Vagina (tissue), 2 donors: ENCODE data around the gene FRRS1L. TPM values are rescaled to one million over a fixed set of nuclear protein-coding genes. Genes with fewer than 3 reads are reported as not detected.

Experiments used
- DNase-seq, 2 donors: peaks; one replicate each; pipeline ENCODE4 v3.0.0-alpha.2; 2017; ENCODE audit errors: extremely low spot score in 2 of 2
- H3K27ac ChIP-seq: fragments of 200-600 bp; sonication (generic); one replicate; pipeline ENCODE4 v1.5.1; 2019
- H3K27me3 ChIP-seq: fragments of 200-600 bp; sonication (generic); one replicate; pipeline ENCODE4 v1.5.1; 2019
- H3K36me3 ChIP-seq, 2 donors: fragments of 200-600 bp; sonication (generic); one replicate each; pipeline ENCODE4 v1.5.1; 2017 to 2019
- H3K4me1 ChIP-seq: fragments of 200-600 bp; sonication (generic); one replicate; pipeline ENCODE4 v1.5.1; 2019
- H3K4me3 ChIP-seq, 2 donors: fragments of 200-600 bp; sonication (generic); 1 replicate in 1 of 2; 2 replicates in 1 of 2; pipeline ENCODE4 v1.5.1; 2016 to 2019
- H3K9me3 ChIP-seq: fragments of 200-600 bp; sonication (generic); one replicate; pipeline ENCODE4 v1.5.1; 2019
- POLR2A ChIP-seq, 2 donors: fragments of 450-650 bp; IDR thresholded peaks; one replicate each; pipeline ENCODE4 v1.6.1; 2017; ENCODE audit warnings: antibody characterized with exemption in 2 of 2, mild to moderate bottlenecking in 2 of 2, moderate library complexity in 2 of 2
- POLR2AphosphoS5 ChIP-seq, 2 donors: sonication (generic); formaldehyde crosslinking; IDR thresholded peaks; one replicate each; pipeline ENCODE4 v1.9.0; 2017; ENCODE audit warnings: antibody characterized with exemption in 2 of 2, mild to moderate bottlenecking in 2 of 2, low read depth in 1 of 2; ENCODE audit not compliant: insufficient read depth in 1 of 2
- intact Hi-C: fragments of 100-400 bp; cut with DNase I; formaldehyde crosslinking; loops from one replicate; pipeline ENCODE4 v1.15.1; 2023
- total RNA-seq: library from RNA; depleted of rRNA; stranded (reverse); fragments of >200 nt; gene quantifications from one replicate; pipeline ENCODE4 v1.2.3, GENCODE V29; 2016
- TF ChIP-seq, protein P1 (sequence below), 3 experiments: fragments of 450-650 bp in 2 of 3; fragments of 200-600 bp in 1 of 3; sonication (generic) in 1 of 3; IDR thresholded peaks; one replicate each; pipeline ENCODE4 v1.5.1; 2017 to 2019; ENCODE audit warnings: antibody characterized with exemption in 3 of 3, mild to moderate bottlenecking in 2 of 3, moderate library complexity in 2 of 3

The FRRS1L gene
- total RNA-seq, 1 donor from 2014 or later: 2.2 TPM

DNA sequence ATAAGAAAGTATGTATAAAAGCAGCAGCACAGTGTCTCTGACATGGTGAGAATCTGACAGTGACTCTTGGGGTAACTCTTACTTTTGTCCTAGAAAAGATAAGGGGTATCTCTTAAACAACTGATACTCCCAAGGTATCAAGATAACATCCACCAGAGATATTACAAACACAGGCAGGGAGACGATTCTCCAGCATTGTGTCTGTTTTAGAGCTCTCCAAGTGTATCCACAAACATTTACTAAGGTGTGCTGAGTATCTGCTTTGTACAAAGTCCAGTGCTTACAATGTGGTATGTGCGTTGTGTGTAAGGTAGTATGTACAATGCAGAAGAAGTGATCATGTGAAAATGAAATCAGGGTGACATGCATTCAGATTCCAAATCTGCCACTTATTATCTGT lies 42.9 kb downstream of the FRRS1L start:
- Histone ChIP-seq H3K4me1 (no peaks in the 10 kb centered on the region), H3K27ac (no peak overlapping the region), H3K27me3 (no peaks in the 10 kb centered on the region), H3K4me3 (no peak overlapping the region), H3K36me3 (no peaks in the 10 kb centered on the region), H3K9me3 (no peaks in the 10 kb centered on the region)
- no peak for DNase-seq
- intact Hi-C loops: no loop called here
- TF ChIP-seq POLR2AphosphoS5 (IDR thresholded peaks at IDR 0.05; ENCODE audit: insufficient read depth in 1 of 2, low read depth in 1 of 2) (no peak), POLR2A (IDR thresholded peaks at IDR 0.05) (no peak)
- TF ChIP-seq, protein P1, sequence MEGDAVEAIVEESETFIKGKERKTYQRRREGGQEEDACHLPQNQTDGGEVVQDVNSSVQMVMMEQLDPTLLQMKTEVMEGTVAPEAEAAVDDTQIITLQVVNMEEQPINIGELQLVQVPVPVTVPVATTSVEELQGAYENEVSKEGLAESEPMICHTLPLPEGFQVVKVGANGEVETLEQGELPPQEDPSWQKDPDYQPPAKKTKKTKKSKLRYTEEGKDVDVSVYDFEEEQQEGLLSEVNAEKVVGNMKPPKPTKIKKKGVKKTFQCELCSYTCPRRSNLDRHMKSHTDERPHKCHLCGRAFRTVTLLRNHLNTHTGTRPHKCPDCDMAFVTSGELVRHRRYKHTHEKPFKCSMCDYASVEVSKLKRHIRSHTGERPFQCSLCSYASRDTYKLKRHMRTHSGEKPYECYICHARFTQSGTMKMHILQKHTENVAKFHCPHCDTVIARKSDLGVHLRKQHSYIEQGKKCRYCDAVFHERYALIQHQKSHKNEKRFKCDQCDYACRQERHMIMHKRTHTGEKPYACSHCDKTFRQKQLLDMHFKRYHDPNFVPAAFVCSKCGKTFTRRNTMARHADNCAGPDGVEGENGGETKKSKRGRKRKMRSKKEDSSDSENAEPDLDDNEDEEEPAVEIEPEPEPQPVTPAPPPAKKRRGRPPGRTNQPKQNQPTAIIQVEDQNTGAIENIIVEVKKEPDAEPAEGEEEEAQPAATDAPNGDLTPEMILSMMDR (IDR thresholded peaks at IDR 0.05): no peak

DNA sequence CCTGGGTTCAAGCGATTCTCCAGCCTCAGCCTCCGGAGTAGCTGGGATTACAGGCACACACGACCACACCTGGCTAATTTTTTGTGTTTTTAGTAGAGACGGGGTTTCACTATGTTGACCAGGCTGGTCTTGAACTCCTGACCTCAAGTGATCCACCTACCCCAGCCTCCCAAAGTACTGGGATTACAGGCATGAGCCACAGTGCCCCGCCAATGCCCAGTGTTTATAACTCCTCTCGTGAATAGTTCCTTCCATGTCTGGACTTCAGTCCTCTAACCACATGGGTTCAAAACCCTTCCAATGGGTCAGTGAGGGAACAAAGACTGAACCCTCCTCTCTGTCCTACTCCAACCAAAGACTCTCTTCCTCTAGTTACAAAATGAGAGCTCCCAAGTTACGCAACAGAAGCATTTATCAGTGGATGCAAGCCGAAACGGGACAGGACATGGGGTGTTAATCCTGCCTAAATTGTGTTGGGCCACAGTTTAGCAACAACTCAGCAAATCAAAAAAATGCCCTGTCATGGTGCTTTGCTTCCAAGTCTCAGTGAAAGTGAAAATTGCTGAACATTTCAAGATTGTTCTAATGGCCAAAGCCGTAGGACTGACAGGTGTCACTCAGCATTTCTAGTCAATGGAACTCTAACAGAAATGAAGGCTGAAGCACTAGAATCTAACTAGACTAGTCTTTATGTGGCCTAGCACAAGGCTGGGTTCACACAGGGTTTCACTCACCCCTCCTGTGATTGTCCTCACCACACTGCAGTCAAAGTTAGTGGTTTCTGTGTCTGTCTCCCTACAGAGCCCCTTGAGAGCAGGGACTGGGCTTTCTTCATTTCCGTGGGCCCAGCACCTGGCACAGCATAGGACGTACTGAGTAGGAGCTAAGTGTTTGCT lies 44.1 kb downstream of the FRRS1L start:
- Histone ChIP-seq H3K4me1 (peaks cover 11% of the 10 kb centered on the region), H3K4me3 (no peak overlapping the region), H3K27me3 (no peaks in the 10 kb centered on the region), H3K27ac (no peak overlapping the region), H3K9me3 (no peaks in the 10 kb centered on the region), H3K36me3 (no peaks in the 10 kb centered on the region)
- no peak for DNase-seq
- TF ChIP-seq, protein P1 (IDR thresholded peaks at IDR 0.05): no peak
- TF ChIP-seq POLR2A (IDR thresholded peaks at IDR 0.05) (no peak), POLR2AphosphoS5 (IDR thresholded peaks at IDR 0.05; ENCODE audit: insufficient read depth in 1 of 2, low read depth in 1 of 2) (no peak)
- intact Hi-C loops: no loop called here

DNA sequence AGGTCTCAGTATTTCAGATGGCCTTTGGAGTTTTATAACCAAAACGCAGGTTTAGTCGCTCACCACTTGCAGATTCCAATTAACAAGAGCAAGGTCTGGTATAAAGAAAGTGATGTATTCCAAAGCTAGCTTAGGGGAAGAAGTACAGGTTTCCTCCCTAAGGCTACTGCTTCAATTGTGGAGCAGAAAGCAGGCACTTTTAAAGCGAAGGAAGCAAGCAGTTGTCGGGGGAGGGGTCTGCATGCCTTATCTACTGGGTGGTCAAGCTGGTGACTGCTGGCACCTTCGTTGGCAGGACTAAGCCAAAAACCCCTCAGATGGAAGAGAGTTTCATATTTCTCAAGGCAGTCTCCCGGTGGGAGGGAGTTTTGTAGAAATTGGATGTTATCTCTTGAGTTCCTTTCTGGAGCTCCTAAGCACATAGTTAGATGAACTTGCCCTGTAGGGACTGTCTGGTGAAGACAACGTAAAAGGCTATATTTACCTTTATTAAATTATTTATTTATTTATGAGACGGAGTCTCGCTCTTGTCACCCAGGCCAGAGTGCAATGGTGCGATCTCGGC lies 45.7 kb downstream of the FRRS1L start:
- Histone ChIP-seq H3K9me3 (no peaks in the 10 kb centered on the region), H3K4me3 (no peak overlapping the region), H3K36me3 (no peaks in the 10 kb centered on the region), H3K27ac (no peak overlapping the region), H3K4me1 (peaks cover 28% of the 10 kb centered on the region), H3K27me3 (no peaks in the 10 kb centered on the region)
- intact Hi-C loops: no loop called here
- TF ChIP-seq, protein P1 (IDR thresholded peaks at IDR 0.05): no peak
- no peak for TF ChIP-seq POLR2AphosphoS5 (IDR thresholded peaks at IDR 0.05; ENCODE audit: insufficient read depth in 1 of 2, low read depth in 1 of 2)
- no peak for TF ChIP-seq POLR2A (IDR thresholded peaks at IDR 0.05)
- no peak for DNase-seq

DNA sequence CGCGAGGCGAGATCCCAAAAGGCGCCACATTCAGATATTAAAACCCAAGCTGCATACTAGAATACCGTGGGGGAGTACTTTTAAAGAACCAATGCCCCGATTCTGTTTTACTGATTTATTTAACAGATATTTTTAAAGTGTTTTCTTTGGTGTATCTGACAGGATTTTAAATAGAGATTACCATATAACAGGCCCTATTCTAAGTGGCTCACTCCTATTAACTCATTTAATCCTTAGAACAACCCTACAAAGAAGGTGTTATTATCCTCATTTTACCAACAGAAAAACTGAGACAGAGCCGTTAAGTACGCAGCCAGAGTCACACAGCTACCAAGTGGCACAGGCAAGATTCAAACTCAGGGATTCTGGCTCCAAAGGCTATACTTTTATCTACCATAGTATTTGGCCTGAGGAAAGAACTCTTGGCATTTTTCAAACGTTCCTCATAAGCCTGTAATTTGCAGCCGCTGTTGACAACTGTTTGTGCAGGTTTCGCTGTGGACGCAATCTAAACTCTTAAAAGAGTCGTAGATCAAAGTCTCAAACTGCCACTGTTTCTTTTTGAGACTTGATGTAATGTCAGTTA lies 46.8 kb downstream of the FRRS1L start:
- Histone ChIP-seq H3K9me3 (no peaks in the 10 kb centered on the region), H3K36me3 (no peaks in the 10 kb centered on the region), H3K4me3 (no peak overlapping the region), H3K27ac (no peak overlapping the region), H3K27me3 (no peaks in the 10 kb centered on the region), H3K4me1 (peaks cover 38% of the 10 kb centered on the region)
- TF ChIP-seq POLR2AphosphoS5 (IDR thresholded peaks at IDR 0.05; ENCODE audit: insufficient read depth in 1 of 2, low read depth in 1 of 2) (no peak), POLR2A (IDR thresholded peaks at IDR 0.05) (no peak)
- TF ChIP-seq, protein P1 (IDR thresholded peaks at IDR 0.05): no peak
- no peak for DNase-seq
- intact Hi-C loops: no loop called here
